ENCODE measurements around the gene PLCB1.
"Not testable (repeated sequence)": the region's sequence is repeated elsewhere in the genome, so short reads cannot be mapped to it uniquely, and the experiment has no call there.

Gene PLCB1

GRCh38 chr20:8155812-8156211, 23.7 kb downstream of the PLCB1 start:
- H3K4me3 ChIP-seq (ENCODE audit: low read depth, low read length), result no peak overlapping the region
- TF ChIP-seq, protein P1, sequence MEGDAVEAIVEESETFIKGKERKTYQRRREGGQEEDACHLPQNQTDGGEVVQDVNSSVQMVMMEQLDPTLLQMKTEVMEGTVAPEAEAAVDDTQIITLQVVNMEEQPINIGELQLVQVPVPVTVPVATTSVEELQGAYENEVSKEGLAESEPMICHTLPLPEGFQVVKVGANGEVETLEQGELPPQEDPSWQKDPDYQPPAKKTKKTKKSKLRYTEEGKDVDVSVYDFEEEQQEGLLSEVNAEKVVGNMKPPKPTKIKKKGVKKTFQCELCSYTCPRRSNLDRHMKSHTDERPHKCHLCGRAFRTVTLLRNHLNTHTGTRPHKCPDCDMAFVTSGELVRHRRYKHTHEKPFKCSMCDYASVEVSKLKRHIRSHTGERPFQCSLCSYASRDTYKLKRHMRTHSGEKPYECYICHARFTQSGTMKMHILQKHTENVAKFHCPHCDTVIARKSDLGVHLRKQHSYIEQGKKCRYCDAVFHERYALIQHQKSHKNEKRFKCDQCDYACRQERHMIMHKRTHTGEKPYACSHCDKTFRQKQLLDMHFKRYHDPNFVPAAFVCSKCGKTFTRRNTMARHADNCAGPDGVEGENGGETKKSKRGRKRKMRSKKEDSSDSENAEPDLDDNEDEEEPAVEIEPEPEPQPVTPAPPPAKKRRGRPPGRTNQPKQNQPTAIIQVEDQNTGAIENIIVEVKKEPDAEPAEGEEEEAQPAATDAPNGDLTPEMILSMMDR (IDR thresholded peaks at IDR 0.05; ENCODE audit: low read depth, low read length), result no peak

- TF ChIP-seq, protein P1 (IDR thresholded peaks at IDR 0.05; ENCODE audit: low read depth, low read length), result no peak
Measured at GRCh38 chr20:8156235-8157079, 24.4 kb downstream of the PLCB1 start.

GRCh38 chr20:8159217-8159616, 27.2 kb downstream of the PLCB1 start:
- not testable (repeated sequence) for H3K4me3 ChIP-seq (ENCODE audit: low read depth, low read length)

More at GRCh38 chr20:8156235-8157079, 24.4 kb downstream of the PLCB1 start:
- no peak overlapping the region for H3K4me3 ChIP-seq (ENCODE audit: low read depth, low read length)

GRCh38 chr20:8161264-8162071, 29.4 kb downstream of the PLCB1 start:
- TF ChIP-seq, protein P1 (IDR thresholded peaks at IDR 0.05; ENCODE audit: low read depth, low read length), result no peak
- H3K4me3 ChIP-seq (ENCODE audit: low read depth, low read length), result no peak overlapping the region

DNA sequence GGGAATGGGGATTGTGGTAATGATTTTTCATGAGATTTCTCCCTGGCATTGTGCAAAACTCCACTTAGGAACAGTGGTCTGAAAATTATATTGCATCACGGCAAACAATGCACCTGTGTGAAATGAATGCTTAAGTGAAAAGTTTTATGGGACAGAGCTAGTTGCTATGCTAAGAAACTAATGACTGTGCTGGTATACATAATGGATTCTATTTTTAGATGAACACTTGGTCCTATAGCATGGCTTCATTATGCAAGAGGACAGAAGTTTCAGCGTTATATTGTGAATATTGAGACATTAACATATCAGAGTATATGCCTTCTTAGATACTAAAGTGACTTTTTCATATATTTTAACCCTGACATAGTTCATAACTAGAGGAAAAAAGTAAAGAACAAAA, 30.5 kb downstream of the PLCB1 start:
- TF ChIP-seq, protein P1 (IDR thresholded peaks at IDR 0.05; ENCODE audit: low read depth, low read length), result no peak
- no peak overlapping the region for H3K4me3 ChIP-seq (ENCODE audit: low read depth, low read length)

DNA sequence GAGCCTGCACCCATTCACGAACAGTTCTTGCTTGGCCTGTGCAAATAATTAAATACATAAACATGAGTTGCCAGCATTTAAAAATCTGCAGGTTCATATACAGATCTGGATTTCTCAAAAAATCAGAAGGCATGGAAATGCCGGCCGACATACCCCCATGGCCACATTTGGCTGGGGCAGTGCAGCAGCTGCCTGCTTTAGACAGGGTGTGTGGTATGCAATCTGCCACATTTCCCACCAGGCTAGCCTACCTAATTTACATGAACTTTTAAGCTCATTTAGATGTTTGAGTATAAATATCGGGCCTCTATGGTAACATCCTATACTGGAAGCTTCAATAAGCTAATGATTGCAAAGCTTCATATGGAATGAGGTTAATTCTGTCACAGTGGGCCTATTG, 31.5 kb downstream of the PLCB1 start:
- no peak overlapping the region for H3K4me3 ChIP-seq (ENCODE audit: low read depth, low read length)
- TF ChIP-seq, protein P1 (IDR thresholded peaks at IDR 0.05; ENCODE audit: low read depth, low read length), result no peak

GRCh38 chr20:8166730-8167129, 34.7 kb downstream of the PLCB1 start:
- TF ChIP-seq, protein P1 (IDR thresholded peaks at IDR 0.05; ENCODE audit: low read depth, low read length), result no peak
- no peak overlapping the region for H3K4me3 ChIP-seq (ENCODE audit: low read depth, low read length)
